ENCODE results near the gene SORD. TPM values are rescaled to one million over a fixed set of nuclear protein-coding genes. Genes with fewer than 3 reads are reported as not detected.
A peak's percentile ranks its signal among the peaks of the same experiment; 100 is the strongest.

SORD gene
- total and polyA plus RNA-seq, 9 of the 15 experiments (the other 6 are each of a cell fraction or from before 2014, with no cell fraction given) = 5.9 to 79.2 (median 29.6) TPM

DNA sequence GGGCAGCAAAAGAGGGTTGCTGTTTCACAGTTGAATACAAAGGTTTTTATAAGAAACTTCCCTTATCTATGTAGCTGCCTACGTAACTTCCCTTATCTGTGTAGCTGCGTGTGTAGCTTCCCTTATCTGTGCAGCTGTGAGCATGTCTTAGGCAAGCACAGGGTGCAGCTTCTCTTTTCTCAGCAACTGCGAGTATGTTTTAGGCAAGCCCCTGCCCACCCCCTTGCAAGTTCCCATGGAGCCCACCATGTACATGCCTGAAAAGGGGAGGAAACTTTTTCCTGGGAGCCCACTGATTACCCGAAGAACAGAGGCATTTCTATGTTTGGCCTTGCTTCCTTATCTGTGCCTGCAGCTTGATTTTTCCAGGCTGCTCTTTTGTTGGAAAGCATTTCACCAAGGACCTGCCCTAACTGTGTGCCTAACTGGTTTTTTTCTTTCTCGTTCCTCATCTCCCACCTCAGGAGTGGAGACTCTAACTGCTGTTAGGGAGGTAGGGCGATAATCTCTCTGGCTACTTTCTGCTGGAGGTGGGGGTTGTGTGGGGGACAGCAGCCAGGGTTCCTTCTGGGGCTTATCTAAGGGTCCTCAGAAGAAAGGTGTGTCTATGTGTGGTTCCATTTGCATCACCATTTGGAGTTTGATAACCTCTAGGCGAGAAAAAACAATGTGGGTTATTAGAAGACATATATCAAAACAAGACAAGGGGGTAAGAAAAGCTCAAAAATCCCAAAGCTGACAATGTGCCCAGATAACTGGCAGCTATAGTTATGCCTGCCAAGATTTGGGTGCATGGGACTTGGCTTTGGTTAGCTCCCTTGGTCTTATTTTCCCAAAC is 26.0 kb downstream of the SORD start (continued):
- TF ChIP-seq, protein P1, sequence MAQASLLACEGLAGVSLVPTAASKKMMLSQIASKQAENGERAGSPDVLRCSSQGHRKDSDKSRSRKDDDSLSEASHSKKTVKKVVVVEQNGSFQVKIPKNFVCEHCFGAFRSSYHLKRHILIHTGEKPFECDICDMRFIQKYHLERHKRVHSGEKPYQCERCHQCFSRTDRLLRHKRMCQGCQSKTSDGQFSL (CRISPR knock-in tag; IDR thresholded peaks at IDR 0.05) = no peak
- TF ChIP-seq, protein P1 (tag; IDR thresholded peaks at IDR 0.05) = no peak
- TF ChIP-seq MCM5 (IDR thresholded peaks at IDR 0.05; ENCODE audit: low read depth) (no peak), KLF10 (CRISPR knock-in tag; IDR thresholded peaks at IDR 0.05) (no peak), NCOA1 (IDR thresholded peaks at IDR 0.05; ENCODE audit: low read depth) (peak; percentile 80), NRF1 (conservative IDR thresholded peaks at IDR 0.05 in 1 of 2, IDR thresholded peaks at IDR 0.05 in 1 of 2) (peak; percentile 78 to 83), ARID2 (IDR thresholded peaks at IDR 0.05) (no peak), PTBP1 (IDR thresholded peaks at IDR 0.05; ENCODE audit: low read depth, low read length) (no peak), DPF2 (IDR thresholded peaks at IDR 0.05) (peak; percentile 98), NFXL1 (CRISPR knock-in tag; IDR thresholded peaks at IDR 0.05) (no peak), ATF7 (IDR thresholded peaks at IDR 0.05) (peak; percentile 86), HDAC2 (IDR thresholded peaks at IDR 0.05) (peak; percentile 91), SMARCA5 (IDR thresholded peaks at IDR 0.05) (no peak), ZNF133 (CRISPR knock-in tag; IDR thresholded peaks at IDR 0.05) (no peak), CREM (IDR thresholded peaks at IDR 0.05; ENCODE audit: low read depth) (peak; percentile 97), ZNF77 (CRISPR knock-in tag; IDR thresholded peaks at IDR 0.05) (no peak), EGR1 (conservative IDR thresholded peaks at IDR 0.05) (peak; percentile 93; the same call in 1 of the 2 replicates)
- TF ChIP-seq, protein P2, sequence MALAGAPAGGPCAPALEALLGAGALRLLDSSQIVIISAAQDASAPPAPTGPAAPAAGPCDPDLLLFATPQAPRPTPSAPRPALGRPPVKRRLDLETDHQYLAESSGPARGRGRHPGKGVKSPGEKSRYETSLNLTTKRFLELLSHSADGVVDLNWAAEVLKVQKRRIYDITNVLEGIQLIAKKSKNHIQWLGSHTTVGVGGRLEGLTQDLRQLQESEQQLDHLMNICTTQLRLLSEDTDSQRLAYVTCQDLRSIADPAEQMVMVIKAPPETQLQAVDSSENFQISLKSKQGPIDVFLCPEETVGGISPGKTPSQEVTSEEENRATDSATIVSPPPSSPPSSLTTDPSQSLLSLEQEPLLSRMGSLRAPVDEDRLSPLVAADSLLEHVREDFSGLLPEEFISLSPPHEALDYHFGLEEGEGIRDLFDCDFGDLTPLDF (CRISPR knock-in tag; IDR thresholded peaks at IDR 0.05) = no peak
- TF ChIP-seq, protein P3, sequence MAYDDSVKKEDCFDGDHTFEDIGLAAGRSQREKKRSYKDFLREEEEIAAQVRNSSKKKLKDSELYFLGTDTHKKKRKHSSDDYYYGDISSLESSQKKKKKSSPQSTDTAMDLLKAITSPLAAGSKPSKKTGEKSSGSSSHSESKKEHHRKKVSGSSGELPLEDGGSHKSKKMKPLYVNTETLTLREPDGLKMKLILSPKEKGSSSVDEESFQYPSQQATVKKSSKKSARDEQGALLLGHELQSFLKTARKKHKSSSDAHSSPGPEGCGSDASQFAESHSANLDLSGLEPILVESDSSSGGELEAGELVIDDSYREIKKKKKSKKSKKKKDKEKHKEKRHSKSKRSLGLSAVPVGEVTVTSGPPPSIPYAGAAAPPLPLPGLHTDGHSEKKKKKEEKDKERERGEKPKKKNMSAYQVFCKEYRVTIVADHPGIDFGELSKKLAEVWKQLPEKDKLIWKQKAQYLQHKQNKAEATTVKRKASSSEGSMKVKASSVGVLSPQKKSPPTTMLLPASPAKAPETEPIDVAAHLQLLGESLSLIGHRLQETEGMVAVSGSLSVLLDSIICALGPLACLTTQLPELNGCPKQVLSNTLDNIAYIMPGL (CRISPR knock-in tag; IDR thresholded peaks at IDR 0.05) = no peak
- TF ChIP-seq, protein P4, sequence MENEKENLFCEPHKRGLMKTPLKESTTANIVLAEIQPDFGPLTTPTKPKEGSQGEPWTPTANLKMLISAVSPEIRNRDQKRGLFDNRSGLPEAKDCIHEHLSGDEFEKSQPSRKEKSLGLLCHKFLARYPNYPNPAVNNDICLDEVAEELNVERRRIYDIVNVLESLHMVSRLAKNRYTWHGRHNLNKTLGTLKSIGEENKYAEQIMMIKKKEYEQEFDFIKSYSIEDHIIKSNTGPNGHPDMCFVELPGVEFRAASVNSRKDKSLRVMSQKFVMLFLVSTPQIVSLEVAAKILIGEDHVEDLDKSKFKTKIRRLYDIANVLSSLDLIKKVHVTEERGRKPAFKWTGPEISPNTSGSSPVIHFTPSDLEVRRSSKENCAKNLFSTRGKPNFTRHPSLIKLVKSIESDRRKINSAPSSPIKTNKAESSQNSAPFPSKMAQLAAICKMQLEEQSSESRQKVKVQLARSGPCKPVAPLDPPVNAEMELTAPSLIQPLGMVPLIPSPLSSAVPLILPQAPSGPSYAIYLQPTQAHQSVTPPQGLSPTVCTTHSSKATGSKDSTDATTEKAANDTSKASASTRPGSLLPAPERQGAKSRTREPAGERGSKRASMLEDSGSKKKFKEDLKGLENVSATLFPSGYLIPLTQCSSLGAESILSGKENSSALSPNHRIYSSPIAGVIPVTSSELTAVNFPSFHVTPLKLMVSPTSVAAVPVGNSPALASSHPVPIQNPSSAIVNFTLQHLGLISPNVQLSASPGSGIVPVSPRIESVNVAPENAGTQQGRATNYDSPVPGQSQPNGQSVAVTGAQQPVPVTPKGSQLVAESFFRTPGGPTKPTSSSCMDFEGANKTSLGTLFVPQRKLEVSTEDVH (IDR thresholded peaks at IDR 0.05; ENCODE audit: low read depth, partially characterized antibody) = no peak
- TF ChIP-seq, protein P5, sequence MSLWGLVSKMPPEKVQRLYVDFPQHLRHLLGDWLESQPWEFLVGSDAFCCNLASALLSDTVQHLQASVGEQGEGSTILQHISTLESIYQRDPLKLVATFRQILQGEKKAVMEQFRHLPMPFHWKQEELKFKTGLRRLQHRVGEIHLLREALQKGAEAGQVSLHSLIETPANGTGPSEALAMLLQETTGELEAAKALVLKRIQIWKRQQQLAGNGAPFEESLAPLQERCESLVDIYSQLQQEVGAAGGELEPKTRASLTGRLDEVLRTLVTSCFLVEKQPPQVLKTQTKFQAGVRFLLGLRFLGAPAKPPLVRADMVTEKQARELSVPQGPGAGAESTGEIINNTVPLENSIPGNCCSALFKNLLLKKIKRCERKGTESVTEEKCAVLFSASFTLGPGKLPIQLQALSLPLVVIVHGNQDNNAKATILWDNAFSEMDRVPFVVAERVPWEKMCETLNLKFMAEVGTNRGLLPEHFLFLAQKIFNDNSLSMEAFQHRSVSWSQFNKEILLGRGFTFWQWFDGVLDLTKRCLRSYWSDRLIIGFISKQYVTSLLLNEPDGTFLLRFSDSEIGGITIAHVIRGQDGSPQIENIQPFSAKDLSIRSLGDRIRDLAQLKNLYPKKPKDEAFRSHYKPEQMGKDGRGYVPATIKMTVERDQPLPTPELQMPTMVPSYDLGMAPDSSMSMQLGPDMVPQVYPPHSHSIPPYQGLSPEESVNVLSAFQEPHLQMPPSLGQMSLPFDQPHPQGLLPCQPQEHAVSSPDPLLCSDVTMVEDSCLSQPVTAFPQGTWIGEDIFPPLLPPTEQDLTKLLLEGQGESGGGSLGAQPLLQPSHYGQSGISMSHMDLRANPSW (CRISPR knock-in tag; IDR thresholded peaks at IDR 0.05) = no peak

Data from K562 (cell line).